Neural cell (in vitro differentiated cells): ENCODE measurements around the gene DLK1.

Experiments
- EP300 ChIP-seq: fragments of 450-650 bp; conservative IDR thresholded peaks from 2 replicates; pipeline ENCODE4 v1.6.1; 2014; ENCODE audit warnings: antibody characterized with exemption, mild to moderate bottlenecking, moderate library complexity; ENCODE audit not compliant: poor library complexity, severe bottlenecking
- EZH2 ChIP-seq: fragments of 200-600, 300-800 bp; shearing (Covaris generic), sonication (generic); IDR thresholded peaks from 2 replicates; pipeline ENCODE4 v1.6.1; 2014; ENCODE audit warnings: antibody characterized with exemption, low read length, borderline replicate concordance, mild to moderate bottlenecking; ENCODE audit not compliant: insufficient read depth, poor library complexity, severe bottlenecking
- POLR2AphosphoS5 ChIP-seq: IDR thresholded peaks from 2 replicates; pipeline ENCODE4 v1.6.1; 2012
- RAD21 ChIP-seq: fragments of 450-650 bp; conservative IDR thresholded peaks from 2 replicates; pipeline ENCODE4 v1.6.1; 2014; ENCODE audit warnings: antibody characterized with exemption, mild to moderate bottlenecking, moderate library complexity
- REST ChIP-seq: IDR thresholded peaks from 2 replicates; pipeline ENCODE4 v1.6.1; 2012; ENCODE audit warnings: borderline replicate concordance
- SMC3 ChIP-seq: fragments of 450-650 bp; conservative IDR thresholded peaks from 2 replicates; pipeline ENCODE4 v1.6.1; 2014; ENCODE audit warnings: antibody characterized with exemption, mild to moderate bottlenecking, moderate library complexity; ENCODE audit not compliant: poor library complexity
- TAF1 ChIP-seq: IDR thresholded peaks from 2 replicates; pipeline ENCODE4 v1.6.1; 2012; ENCODE audit warnings: low read depth
- TF ChIP-seq, protein P1 (sequence below): fragments of 450-650 bp; IDR thresholded peaks from 2 replicates; pipeline ENCODE4 v1.5.1; 2014; ENCODE audit warnings: antibody characterized with exemption, mild to moderate bottlenecking, moderate library complexity; ENCODE audit not compliant: poor library complexity, severe bottlenecking

DNA sequence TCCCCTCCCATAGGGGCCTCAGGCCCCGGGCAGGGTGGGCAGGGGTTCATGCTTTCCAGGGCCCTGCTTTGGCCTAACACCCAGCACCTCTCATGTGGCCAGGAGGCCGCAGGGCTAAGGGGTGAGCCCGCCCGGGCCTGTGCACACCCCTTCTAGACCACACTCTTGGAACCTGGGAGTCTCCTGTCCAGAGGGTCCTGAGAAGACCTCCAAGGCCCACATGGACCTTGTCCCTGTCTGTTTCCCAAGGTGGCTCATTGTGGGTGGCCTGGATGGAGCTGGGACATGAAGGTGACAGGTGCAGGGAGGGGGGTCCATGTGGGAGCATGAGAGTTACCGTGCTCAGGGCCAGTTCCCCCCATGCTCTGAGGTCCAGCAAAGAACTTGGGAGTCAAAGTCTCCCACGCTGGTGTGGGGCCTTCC lies 11.6 kb downstream of the DLK1 start:
- TF ChIP-seq EZH2 (no peak), EP300 (no peak), POLR2AphosphoS5 (no peak), TAF1 (no peak), SMC3 (no peak), REST (no peak), RAD21 (no peak)
- TF ChIP-seq, protein P1, sequence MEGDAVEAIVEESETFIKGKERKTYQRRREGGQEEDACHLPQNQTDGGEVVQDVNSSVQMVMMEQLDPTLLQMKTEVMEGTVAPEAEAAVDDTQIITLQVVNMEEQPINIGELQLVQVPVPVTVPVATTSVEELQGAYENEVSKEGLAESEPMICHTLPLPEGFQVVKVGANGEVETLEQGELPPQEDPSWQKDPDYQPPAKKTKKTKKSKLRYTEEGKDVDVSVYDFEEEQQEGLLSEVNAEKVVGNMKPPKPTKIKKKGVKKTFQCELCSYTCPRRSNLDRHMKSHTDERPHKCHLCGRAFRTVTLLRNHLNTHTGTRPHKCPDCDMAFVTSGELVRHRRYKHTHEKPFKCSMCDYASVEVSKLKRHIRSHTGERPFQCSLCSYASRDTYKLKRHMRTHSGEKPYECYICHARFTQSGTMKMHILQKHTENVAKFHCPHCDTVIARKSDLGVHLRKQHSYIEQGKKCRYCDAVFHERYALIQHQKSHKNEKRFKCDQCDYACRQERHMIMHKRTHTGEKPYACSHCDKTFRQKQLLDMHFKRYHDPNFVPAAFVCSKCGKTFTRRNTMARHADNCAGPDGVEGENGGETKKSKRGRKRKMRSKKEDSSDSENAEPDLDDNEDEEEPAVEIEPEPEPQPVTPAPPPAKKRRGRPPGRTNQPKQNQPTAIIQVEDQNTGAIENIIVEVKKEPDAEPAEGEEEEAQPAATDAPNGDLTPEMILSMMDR = no peak
